ENCODE measurements around the gene NR6A1.

DNA sequence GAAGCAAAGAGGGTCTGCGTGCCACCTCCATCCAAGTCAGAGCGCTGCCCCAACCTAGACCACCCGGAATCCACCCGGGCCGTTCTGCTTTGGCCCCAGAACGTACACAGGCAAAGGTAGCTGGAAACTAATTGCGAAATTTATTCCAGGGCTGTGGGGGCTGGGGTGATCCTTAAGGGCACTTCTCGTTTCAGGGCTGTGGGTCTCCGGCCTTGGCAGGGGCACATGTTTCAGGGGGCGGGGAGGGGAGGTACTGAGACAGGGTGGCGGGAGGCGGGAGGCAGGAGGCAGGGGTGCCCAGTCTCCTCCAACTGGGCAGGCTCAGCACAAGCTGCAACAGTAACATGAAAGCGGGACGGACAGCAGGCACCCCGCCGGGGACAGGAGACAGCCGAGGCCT is 290.0 kb downstream of the NR6A1 start:
- TF ChIP-seq CTCF (IDR thresholded peaks at IDR 0.05) (no peak), ZFX (IDR thresholded peaks at IDR 0.05; ENCODE audit: borderline replicate concordance) (no peak)

All from 22Rv1 (cell line).